Measurements from ENCODE around the gene SLAMF8. TPM values are rescaled to one million over a fixed set of nuclear protein-coding genes. Genes with fewer than 3 reads are reported as not detected.

Gene SLAMF8
- not detected in 2 replicates for total RNA-seq (2014; rRNA removed; shearing (Covaris generic))

DNA sequence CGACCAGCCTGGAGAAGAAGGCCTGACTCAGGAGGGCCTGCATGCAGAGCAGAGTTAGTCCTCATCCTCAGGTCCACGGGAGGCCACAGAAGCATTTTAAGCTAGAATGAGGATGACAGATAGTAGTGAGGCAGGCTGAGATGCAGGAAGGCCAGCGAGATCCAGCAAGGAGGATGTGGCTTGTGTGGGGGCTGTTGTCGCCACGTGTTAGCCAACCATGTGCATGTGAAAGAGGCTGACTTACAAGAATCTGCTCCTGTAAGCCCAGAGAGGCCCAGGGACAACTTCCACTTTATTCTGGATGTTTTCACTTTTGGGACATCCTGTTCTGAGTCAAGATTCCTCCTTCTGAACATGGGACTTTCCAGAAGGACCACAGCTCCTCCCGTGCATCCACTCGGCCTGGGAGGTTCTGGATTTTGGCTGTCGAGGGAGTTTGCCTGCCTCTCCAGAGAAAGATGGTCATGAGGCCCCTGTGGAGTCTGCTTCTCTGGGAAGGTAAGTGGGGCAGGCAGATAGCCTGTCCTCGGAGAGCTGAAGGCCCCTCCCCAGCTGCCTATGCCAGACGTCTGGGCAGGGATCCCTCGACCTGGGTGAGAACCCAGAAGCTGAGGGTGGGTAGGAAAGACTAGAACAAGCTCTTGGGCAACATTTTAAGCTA is at the start of gene SLAMF8:
TSS of gene SLAMF8 (plus strand) at position 433 of the 661 bp plus-strand sequence. CDS start at position 459, 26 bp downstream.
- DNase-seq (ENCODE audit: low spot score): no peak
- in situ Hi-C loops (cut with HindIII; ENCODE audit: low sequenced_read_pairs): no loop called here

- DNase-seq (ENCODE audit: low spot score): no peak
- in situ Hi-C loops (cut with HindIII; ENCODE audit: low sequenced_read_pairs): no loop called here
Measured at GRCh38 chr1:159778266-159778665, 48.4 kb upstream of the SLAMF8 start.

DNA sequence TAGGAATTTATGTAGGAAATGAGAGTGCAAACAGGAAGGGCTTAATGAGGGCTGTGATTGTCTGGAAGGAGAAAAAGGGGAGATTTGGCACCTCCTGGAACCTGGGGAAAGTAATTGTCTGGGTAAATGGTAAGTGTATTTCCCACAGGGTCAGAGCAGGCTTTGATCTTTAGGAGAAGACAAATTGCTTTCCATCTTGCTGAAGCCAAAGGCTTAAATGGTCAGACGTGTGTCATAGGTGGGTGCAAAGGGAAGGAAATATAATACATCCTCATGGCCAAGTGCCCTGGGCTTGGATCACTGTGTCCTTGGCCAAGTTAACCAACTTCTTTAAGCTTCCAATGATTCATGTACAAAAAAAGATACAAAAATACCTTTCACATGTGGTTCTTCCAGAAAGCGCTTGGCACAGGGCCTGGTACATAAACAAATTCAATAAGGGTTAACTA is 47.2 kb upstream of the SLAMF8 start:
- DNase-seq (ENCODE audit: low spot score): no peak
- in situ Hi-C loops (cut with HindIII; ENCODE audit: low sequenced_read_pairs): no loop called here

- in situ Hi-C loops (cut with HindIII; ENCODE audit: low sequenced_read_pairs): no loop called here
- DNase-seq (ENCODE audit: low spot score): peak; percentile 99
Measured at GRCh38 chr1:159780583-159781582, 45.8 kb upstream of the SLAMF8 start, which contains the start of gene DUSP23. Gene DUSP23 (plus strand): TSS chr1:159780962. CDS start chr1:159781101, 139 bp downstream.

DNA sequence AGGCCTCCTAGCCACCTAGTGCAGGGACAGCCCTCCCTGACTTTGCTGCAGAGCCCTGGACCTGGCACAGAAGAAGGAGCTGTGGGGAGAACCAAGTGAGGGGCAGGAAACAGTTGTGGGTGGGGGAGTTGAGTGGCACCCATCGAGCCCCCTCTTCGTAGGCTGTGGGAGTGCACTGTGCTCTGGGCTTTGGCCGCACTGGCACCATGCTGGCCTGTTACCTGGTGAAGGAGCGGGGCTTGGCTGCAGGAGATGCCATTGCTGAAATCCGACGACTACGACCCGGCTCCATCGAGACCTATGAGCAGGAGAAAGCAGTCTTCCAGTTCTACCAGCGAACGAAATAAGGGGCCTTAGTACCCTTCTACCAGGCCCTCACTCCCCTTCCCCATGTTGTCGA is 44.7 kb upstream of the SLAMF8 start:
- no peak for DNase-seq (ENCODE audit: low spot score)
- in situ Hi-C loops (cut with HindIII; ENCODE audit: low sequenced_read_pairs): no loop called here

DNA sequence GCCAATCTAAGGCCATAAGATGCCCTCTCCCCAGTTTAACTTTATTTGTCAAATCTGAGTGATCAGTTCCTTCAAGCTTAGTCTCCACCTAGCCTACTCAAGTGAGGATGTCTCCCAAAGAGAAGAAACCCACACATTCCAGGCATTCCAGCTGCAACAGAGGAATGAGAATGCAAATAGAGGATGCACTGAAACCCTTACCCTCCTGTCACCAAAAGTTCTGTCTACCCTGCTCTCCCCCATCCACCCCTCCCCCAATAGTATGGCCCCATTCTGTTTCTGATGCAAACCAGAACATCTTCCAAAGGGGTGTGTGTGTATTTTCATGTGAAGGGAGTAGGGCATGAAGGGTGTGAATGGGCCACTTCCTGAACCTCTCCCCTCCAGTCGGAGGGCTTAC is 42.9 kb upstream of the SLAMF8 start:
- in situ Hi-C loops (cut with HindIII; ENCODE audit: low sequenced_read_pairs): no loop called here
- DNase-seq (ENCODE audit: low spot score): no peak

DNA sequence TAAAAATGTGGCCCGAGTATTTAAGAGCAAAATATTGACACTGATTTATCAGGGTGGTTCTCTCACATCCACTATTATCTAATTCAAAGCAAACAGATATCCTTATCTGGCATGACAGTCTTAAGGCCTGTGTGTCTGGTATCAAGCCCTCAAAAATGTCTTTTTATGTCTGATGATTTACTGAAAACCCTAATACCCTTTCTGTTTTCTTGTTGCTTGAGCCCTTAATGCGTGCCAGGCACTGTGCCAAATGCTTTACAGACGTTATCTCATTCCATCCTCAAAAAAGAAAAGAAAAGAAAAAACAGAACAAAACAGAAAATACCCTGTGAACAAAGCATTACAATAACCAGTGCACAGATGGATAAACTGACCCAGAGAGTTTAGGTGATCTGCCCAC is 40.2 kb upstream of the SLAMF8 start:
- no peak for DNase-seq (ENCODE audit: low spot score)
- in situ Hi-C loops (cut with HindIII; ENCODE audit: low sequenced_read_pairs): no loop called here

GRCh38 chr1:159786966-159787365 is 39.7 kb upstream of the SLAMF8 start:
- no peak for DNase-seq (ENCODE audit: low spot score)
- in situ Hi-C loops (cut with HindIII; ENCODE audit: low sequenced_read_pairs): no loop called here

DNA sequence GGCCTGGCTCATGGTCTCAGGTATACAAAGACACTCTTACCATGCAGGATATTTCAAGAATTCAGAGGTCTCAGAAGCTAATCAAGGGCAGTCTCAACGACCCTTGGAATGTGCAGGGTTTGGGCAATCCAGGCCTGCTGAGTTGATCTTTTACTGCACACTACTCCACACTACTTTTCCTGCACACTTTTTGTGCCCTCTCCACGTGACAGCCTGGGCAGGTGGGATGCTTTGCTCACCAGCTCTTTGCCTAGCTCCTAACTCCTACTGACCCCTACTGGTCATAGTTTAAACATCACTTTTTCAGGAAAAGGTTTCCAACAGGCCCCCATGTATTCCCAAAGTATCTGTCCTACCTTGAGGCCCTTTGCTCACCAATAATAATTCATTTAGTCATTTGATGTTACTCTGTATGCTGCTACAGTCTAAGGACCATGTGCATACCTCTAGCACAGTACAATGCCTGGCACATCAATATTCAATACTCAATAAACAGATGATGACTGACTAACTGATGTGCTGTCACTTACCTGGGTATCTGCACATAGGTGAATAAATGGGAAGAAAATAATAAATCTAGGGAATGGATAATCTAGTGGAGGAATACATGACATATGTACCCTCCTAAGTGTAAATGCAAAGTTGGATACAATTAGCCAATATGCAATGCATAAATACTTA is 36.3 kb upstream of the SLAMF8 start:
- in situ Hi-C loops (cut with HindIII; ENCODE audit: low sequenced_read_pairs): no loop called here
- peak; percentile 21 for DNase-seq (ENCODE audit: low spot score)

- in situ Hi-C loops (cut with HindIII; ENCODE audit: low sequenced_read_pairs): no loop called here
- no peak for DNase-seq (ENCODE audit: low spot score)
Measured at GRCh38 chr1:159791031-159791430, 35.6 kb upstream of the SLAMF8 start.

GRCh38 chr1:159791461-159791860 is 35.2 kb upstream of the SLAMF8 start:
- DNase-seq (ENCODE audit: low spot score): no peak
- in situ Hi-C loops (cut with HindIII; ENCODE audit: low sequenced_read_pairs): no loop called here

DNA sequence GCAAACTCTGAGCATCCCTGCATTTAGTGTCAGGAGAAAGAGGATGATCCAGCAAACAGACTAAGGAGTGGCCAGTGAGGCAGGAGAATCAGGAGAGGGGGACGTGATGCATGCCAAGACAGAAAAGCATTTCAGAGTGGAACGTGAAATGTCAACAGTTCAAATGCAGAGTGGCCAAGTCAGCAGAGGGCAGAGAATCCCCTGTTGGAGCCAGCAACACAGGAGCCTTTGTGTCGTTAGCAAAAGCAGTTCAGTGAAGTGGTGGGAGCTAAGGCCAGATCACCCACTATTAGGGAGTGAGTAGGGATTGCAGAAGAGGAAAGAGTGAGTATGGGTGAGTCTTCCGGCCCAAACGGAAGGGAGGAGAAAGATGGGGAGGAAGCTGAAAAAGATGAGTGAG is 31.1 kb upstream of the SLAMF8 start:
- no peak for DNase-seq (ENCODE audit: low spot score)
- in situ Hi-C loops (cut with HindIII; ENCODE audit: low sequenced_read_pairs): no loop called here

GRCh38 chr1:159798893-159799292 is 27.8 kb upstream of the SLAMF8 start:
- in situ Hi-C loops (cut with HindIII; ENCODE audit: low sequenced_read_pairs): no loop called here
- DNase-seq (ENCODE audit: low spot score): peak; percentile 83

DNA sequence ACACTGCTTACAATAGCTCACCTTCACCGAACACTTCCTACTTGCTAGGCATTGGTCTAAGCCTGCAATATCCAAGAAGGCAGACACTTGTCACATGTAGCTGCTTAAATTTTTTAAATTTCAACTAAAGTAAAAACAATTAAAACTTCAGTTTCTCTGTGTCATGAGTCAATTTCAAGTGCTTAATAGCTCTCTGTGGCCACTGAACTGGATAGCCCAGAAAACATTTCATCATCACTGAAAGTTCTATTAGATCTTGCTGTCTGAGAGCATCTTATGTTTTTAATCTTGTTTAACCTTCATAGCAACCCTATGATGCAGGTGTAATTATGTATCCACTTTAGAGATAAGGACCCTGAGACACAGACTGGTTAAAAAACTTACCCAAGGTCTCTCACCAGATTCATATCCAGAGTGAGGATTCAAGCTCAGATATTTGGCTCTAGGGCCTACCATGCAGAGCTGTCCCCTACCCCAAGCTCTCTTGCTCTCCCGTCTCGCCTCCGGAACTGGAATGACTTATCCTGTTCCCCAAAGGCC is 27.2 kb upstream of the SLAMF8 start:
- DNase-seq (ENCODE audit: low spot score): no peak
- in situ Hi-C loops (cut with HindIII; ENCODE audit: low sequenced_read_pairs): no loop called here

DNA sequence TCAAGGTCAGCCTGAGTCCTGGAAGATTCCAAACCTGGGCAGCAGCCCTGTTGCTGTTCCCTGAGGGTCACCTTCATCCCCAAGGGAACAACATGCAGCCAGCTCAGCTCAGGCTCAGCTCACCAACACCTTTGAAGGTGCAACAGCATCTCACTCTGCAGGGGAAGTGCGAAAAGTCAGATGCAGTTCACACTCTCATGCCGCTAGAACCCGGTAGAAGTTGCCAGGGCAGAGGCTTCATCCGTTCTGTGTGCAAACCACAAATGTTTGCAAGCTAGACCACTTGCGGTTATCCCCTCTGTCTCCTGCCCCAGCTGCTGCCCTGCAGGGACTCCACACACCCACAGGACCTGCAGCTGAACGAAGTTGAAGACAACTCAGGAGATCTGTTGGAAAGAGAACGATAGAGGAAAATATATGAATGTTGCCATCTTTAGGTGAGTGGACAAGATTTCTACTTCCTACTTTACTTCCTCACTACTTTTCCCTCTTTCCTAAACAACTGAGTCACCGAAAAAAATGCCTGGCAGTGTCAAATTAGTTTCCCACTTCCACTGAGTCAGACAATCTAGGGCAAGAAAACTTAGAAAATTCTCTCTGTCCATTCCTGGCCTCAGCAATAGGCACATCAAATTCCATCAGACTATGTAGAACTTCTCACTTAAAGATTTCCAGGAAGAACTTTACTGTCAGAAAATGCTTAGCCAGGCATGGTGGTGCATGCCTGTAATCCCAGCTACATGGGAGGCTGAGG is 26.3 kb upstream of the SLAMF8 start:
- in situ Hi-C loops (cut with HindIII; ENCODE audit: low sequenced_read_pairs): no loop called here
- no peak for DNase-seq (ENCODE audit: low spot score)

DNA sequence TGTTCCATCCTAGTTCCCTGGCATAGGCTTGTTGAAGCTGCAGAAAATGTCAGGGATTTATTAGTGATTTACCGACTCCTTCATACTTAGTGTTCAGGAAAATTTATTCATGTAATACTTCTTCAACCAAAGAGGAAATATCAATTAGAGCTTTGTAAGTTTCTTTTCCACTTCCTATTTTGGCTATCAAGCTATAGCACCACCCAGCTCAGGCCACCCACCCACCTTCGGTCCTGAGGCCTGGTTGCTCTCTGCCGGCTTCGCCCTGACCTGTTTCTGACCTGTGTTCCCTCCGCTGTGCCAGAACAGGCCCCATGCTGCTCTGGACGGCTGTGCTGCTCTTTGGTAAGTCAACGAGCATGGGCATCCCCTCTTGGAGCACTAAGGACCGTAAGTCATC is 24.6 kb upstream of the SLAMF8 start, which contains the start of gene FCRL6:
TSS of gene FCRL6 (plus strand) at position 250 of the 400 bp plus-strand sequence. CDS start at position 315, 65 bp downstream.
- no peak for DNase-seq (ENCODE audit: low spot score)
- in situ Hi-C loops (cut with HindIII; ENCODE audit: low sequenced_read_pairs): no loop called here

DNA sequence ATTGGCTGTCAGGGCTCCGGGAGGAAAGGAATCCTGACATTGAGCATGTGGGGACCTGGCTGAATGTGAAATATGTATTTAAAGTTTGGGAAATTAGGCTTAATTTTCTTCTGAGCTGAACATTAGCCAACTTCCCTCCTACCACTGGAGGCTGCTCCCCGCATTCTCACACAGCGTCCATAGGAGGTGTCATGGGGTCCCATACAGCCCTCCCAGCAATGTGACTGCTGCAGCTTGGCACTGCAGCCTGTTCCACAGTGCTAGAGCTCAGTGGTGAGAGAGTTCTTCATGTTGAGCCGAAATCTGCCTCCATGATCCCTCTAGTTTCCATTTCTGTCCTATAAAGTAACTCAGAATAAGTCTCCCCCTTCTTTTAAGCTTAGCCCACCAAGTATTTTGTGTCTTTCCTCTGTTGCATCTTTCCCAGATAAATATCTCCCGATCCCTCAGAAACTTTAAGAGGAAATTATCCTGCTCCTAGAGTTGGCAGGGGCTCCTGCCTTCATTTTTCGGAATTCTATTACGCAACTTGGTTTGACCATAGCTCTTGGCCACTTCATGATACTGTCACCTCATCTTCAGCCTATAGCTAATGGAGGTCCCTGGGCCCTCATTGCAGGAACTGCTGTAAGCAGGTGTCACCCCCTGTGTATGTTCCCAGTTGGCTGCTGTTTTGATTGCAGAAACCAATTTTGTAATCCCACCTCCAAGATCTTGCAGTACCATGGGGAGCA is 22.6 kb upstream of the SLAMF8 start:
- in situ Hi-C loops (cut with HindIII; ENCODE audit: low sequenced_read_pairs): no loop called here
- no peak for DNase-seq (ENCODE audit: low spot score)

- DNase-seq (ENCODE audit: low spot score): no peak
- in situ Hi-C loops (cut with HindIII; ENCODE audit: low sequenced_read_pairs): no loop called here
Measured at GRCh38 chr1:159804924-159805323, 21.7 kb upstream of the SLAMF8 start.

All from G401 (cell line).